H1 (cell line): ENCODE results near the gene GPC3. TPM values are rescaled to one million over a fixed set of nuclear protein-coding genes. Genes with fewer than 3 reads are reported as not detected.

Experiments used
- ATF3 ChIP-seq: IDR thresholded peaks from 2 replicates; pipeline ENCODE4 v1.6.1; 2011; ENCODE audit warnings: low read depth, mild to moderate bottlenecking, low read length; ENCODE audit not compliant: insufficient read depth
- FOSL1 ChIP-seq: IDR thresholded peaks from 2 replicates; pipeline ENCODE4 v1.6.1; 2011; ENCODE audit warnings: mild to moderate bottlenecking, low read depth, low read length, moderate library complexity; ENCODE audit not compliant: insufficient read depth
- HDAC2 ChIP-seq, 2 experiments: fragments of 300-600 bp in 1 of 2; sonication (generic) in 1 of 2; IDR thresholded peaks; 2 replicates each; pipeline ENCODE4 v1.6.1; 2011 to 2012; ENCODE audit warnings: low read depth in 2 of 2, low read length in 2 of 2, mild to moderate bottlenecking in 2 of 2, moderate library complexity in 2 of 2, borderline replicate concordance in 1 of 2, inconsistent platforms in 1 of 2
- KDM5A ChIP-seq: fragments of 200-600 bp; IDR thresholded peaks from 2 replicates; pipeline ENCODE4 v1.7.1; 2012; ENCODE audit warnings: mild to moderate bottlenecking, low read length, inconsistent platforms, mixed read lengths
- polyA plus RNA-seq, 7 experiments: library from polyadenylated mRNA; depleted of rRNA in 3 of 7; stranded (reverse) in 5 of 7; unstranded in 2 of 7; fragments of >200 nt in 5 of 7; fragments of 200-250 nt in 2 of 7; gene quantifications; 1 replicate in 5 of 7; 2 replicates in 1 of 7; 4 replicates in 1 of 7; pipeline versions ENCODE4 v1.2.1 to v1.2.3, GENCODE V29; 2011 to 2013; ENCODE audit warnings: missing spikeins in 2 of 7, mixed read lengths in 2 of 7
- total RNA-seq: library from RNA; stranded (reverse); fragmentation: NEBNext Ultra II Directional; extraction: Animal tissue kit (Norgen Biotek cat#: 25700); gene quantifications from 2 replicates; pipeline ENCODE4 v1.2.1, GENCODE V29; 2021

Gene GPC3
- total and polyA plus RNA-seq, 2 of the 8 experiments (the other 6 are each of a cell fraction or from before 2014, with no cell fraction given), result 64.8 to 71.9 TPM

- TF ChIP-seq HDAC2 (IDR thresholded peaks at IDR 0.05; ENCODE audit: borderline replicate concordance in 1 of 2, low read depth in 2 of 2, low read length in 2 of 2) (no peak), KDM5A (no peak), FOSL1 (no peak), ATF3 (no peak)
These were observed 351.0 kb downstream of the GPC3 start (continued) for GRCh38 chrX:133634416-133634815.
